IMR-90 (cell line): Measurements from ENCODE around the gene BCAS3. TPM values are rescaled to one million over a fixed set of nuclear protein-coding genes. Genes with fewer than 3 reads are reported as not detected.
A peak's percentile ranks its signal among the peaks of the same experiment; 100 is the strongest.

ENCODE experiments used
- ATAC-seq: fragments of 200-7000 bp; cut with Tn5 transposase; 2 replicates; pipeline ENCODE4 v1.9.1; 2020; ENCODE audit warnings: low read depth, mild to moderate bottlenecking, moderate library complexity
- BruUV-seq: library from RNA; stranded (reverse); fragments of 400-500 nt; replicated peaks from 2 replicates; lab custom pipeline; 2021; lab: Mats Ljungman, UMichigan
- CTCF ChIA-PET: fragments of 300-600 bp; formaldehyde crosslinking; extraction: SDS; loops from one replicate; lab custom pipeline; 2021; ENCODE audit warnings: antibody characterized with exemption; lab: Yijun Ruan, JAX
- POLR2A ChIA-PET: fragments of 300-600 bp; sonication (Branson Sonifier 250); formaldehyde crosslinking; loops from one replicate; lab custom pipeline; 2022; ENCODE audit warnings: antibody characterized with exemption; ENCODE audit not compliant: unreplicated experiment; lab: Charles Lee
- DNase-seq: peaks from one replicate; pipeline ENCODE4 v3.0.0; 2013
- H2AFZ ChIP-seq: replicated peaks from 2 replicates; pipeline ENCODE3; 2013; ENCODE audit warnings: low read length, mild to moderate bottlenecking; ENCODE audit not compliant: poor library complexity
- H2AK5ac ChIP-seq: 2 replicates; pipeline ENCODE4 v1.6.1; 2013; ENCODE audit warnings: low read depth, low read length, inconsistent platforms
- H2AK9ac ChIP-seq: replicated peaks from 2 replicates; pipeline ENCODE3; 2013; ENCODE audit warnings: mild to moderate bottlenecking, low read depth, low read length, moderate library complexity; ENCODE audit not compliant: poor library complexity
- H2BK120ac ChIP-seq: 2 replicates; pipeline ENCODE4 v1.6.1; 2013; ENCODE audit warnings: low read depth, low read length, inconsistent platforms
- H2BK15ac ChIP-seq: 3 replicates; pipeline ENCODE4 v1.6.1; 2013; ENCODE audit warnings: low read depth, low read length, inconsistent platforms
- H2BK20ac ChIP-seq: 2 replicates; pipeline ENCODE4 v1.6.1; 2013; ENCODE audit warnings: low read depth, mild to moderate bottlenecking, inconsistent platforms, low read length, moderate library complexity
- H2BK5ac ChIP-seq: 2 replicates; pipeline ENCODE4 v1.6.1; 2013; ENCODE audit warnings: mild to moderate bottlenecking, low read depth, low read length, inconsistent platforms; ENCODE audit not compliant: poor library complexity, severe bottlenecking
- H3K14ac ChIP-seq: replicated peaks from 2 replicates; pipeline ENCODE4 v1.6.1; 2013; ENCODE audit warnings: low read depth, low read length, inconsistent platforms
- H3K18ac ChIP-seq: 2 replicates; pipeline ENCODE4 v1.6.1; 2013; ENCODE audit warnings: low read depth, low read length, control low read depth
- H3K23ac ChIP-seq: 2 replicates; pipeline ENCODE4 v1.6.1; 2013; ENCODE audit warnings: low read depth, low read length, inconsistent platforms
- H3K27ac ChIP-seq: 2 replicates; pipeline ENCODE4 v1.5.1; 2013; ENCODE audit warnings: mild to moderate bottlenecking, control low read depth, low read length; ENCODE audit not compliant: insufficient read depth
- H3K27me3 ChIP-seq: 2 replicates; pipeline ENCODE4 v1.6.1; 2013; ENCODE audit warnings: low read length; ENCODE audit not compliant: control insufficient read depth, insufficient read depth
- H3K36me3 ChIP-seq: 2 replicates; pipeline ENCODE4 v1.6.1; 2013; ENCODE audit warnings: low read length, mixed read lengths; ENCODE audit not compliant: control insufficient read depth, insufficient read depth
- H3K4ac ChIP-seq: 2 replicates; pipeline ENCODE4 v1.6.1; 2013; ENCODE audit warnings: low read depth, low read length, inconsistent platforms
- H3K4me1 ChIP-seq: 2 replicates; pipeline ENCODE4 v1.6.1; 2013; ENCODE audit warnings: low read length, mixed read lengths; ENCODE audit not compliant: control insufficient read depth, insufficient read depth
- H3K4me2 ChIP-seq: 2 replicates; pipeline ENCODE4 v1.6.1; 2013; ENCODE audit warnings: low read depth, mild to moderate bottlenecking, control low read depth, low read length, moderate library complexity
- H3K4me3 ChIP-seq: 2 replicates; pipeline ENCODE4 v1.5.1; 2013; ENCODE audit warnings: low read depth, mild to moderate bottlenecking, control low read depth, low read length, moderate library complexity; ENCODE audit not compliant: insufficient read depth
- H3K56ac ChIP-seq: 2 replicates; pipeline ENCODE4 v1.6.1; 2013; ENCODE audit warnings: low read length, inconsistent platforms; ENCODE audit not compliant: insufficient read depth; ENCODE audit errors: extremely low read depth
- H3K79me1 ChIP-seq, 2 experiments: 2 replicates each; pipeline ENCODE4 v1.6.1; 2013; ENCODE audit warnings: low read length in 2 of 2, inconsistent platforms in 1 of 2, low read depth in 1 of 2
- H3K9ac ChIP-seq: 2 replicates; pipeline ENCODE4 v1.6.1; 2013; ENCODE audit warnings: low read depth, low read length, control low read depth
- H3K9me1 ChIP-seq: 2 replicates; pipeline ENCODE4 v1.6.1; 2013; ENCODE audit warnings: low read length, inconsistent platforms; ENCODE audit not compliant: insufficient read depth
- H3K9me3 ChIP-seq: 2 replicates; pipeline ENCODE4 v1.6.1; 2013; ENCODE audit warnings: low read length; ENCODE audit not compliant: control insufficient read depth, insufficient read depth
- H4K20me1 ChIP-seq: 2 replicates; pipeline ENCODE4 v1.6.1; 2013; ENCODE audit warnings: low read length, inconsistent platforms; ENCODE audit not compliant: insufficient read depth
- H4K5ac ChIP-seq: 2 replicates; pipeline ENCODE4 v1.6.1; 2013; ENCODE audit warnings: mild to moderate bottlenecking, low read depth, low read length, control low read depth
- H4K8ac ChIP-seq, 2 experiments: 2 replicates each; pipeline ENCODE4 v1.6.1; 2013; ENCODE audit warnings: low read depth in 2 of 2, low read length in 2 of 2, control low read depth in 1 of 2, inconsistent platforms in 1 of 2
- H4K91ac ChIP-seq: 2 replicates; pipeline ENCODE4 v1.6.1; 2013; ENCODE audit warnings: low read depth, low read length, inconsistent platforms; ENCODE audit not compliant: insufficient read depth
- BHLHE40 ChIP-seq: fragments of 150-350 bp; IDR thresholded peaks from 2 replicates; pipeline ENCODE4 v1.6.1; 2016; ENCODE audit warnings: mild to moderate bottlenecking, low read depth, low read length
- CEBPB ChIP-seq: IDR thresholded peaks from 2 replicates; pipeline ENCODE4 v1.6.1; 2012; ENCODE audit warnings: low read depth, low read length, improper control_type of control experiment
- CHD1 ChIP-seq: IDR thresholded peaks from 2 replicates; pipeline ENCODE4 v1.6.1; 2012; ENCODE audit warnings: low read depth, low read length, improper control_type of control experiment
- CTCF ChIP-seq: conservative IDR thresholded peaks from 2 replicates; pipeline ENCODE4 v1.5.1; 2012; ENCODE audit warnings: mild to moderate bottlenecking, low read depth, low read length, improper control_type of control experiment
- ELK1 ChIP-seq: fragments of 150-350 bp; IDR thresholded peaks from 2 replicates; pipeline ENCODE4 v1.6.1; 2016; ENCODE audit warnings: low read depth, mild to moderate bottlenecking, low read length, moderate library complexity, borderline replicate concordance
- FOS ChIP-seq: fragments of 150-350 bp; IDR thresholded peaks from 2 replicates; pipeline ENCODE4 v1.6.1; 2016; ENCODE audit warnings: low read depth, low read length
- MAFK ChIP-seq: IDR thresholded peaks from 2 replicates; pipeline ENCODE4 v1.6.1; 2012; ENCODE audit warnings: low read depth, low read length, improper control_type of control experiment
- MAZ ChIP-seq: IDR thresholded peaks from 2 replicates; pipeline ENCODE4 v1.6.1; 2012; ENCODE audit warnings: low read depth, mild to moderate bottlenecking, low read length, improper control_type of control experiment, moderate library complexity, borderline replicate concordance
- MXI1 ChIP-seq: IDR thresholded peaks from 2 replicates; pipeline ENCODE4 v1.6.1; 2012; ENCODE audit warnings: low read depth, mild to moderate bottlenecking, low read length, moderate library complexity, borderline replicate concordance
- NFE2L2 ChIP-seq: fragments of 150-350 bp; IDR thresholded peaks from 2 replicates; pipeline ENCODE4 v1.6.1; 2016; ENCODE audit warnings: low read depth, mild to moderate bottlenecking, low read length
- POLR2A ChIP-seq: IDR thresholded peaks from 2 replicates; pipeline ENCODE4 v1.6.1; 2012; ENCODE audit warnings: mild to moderate bottlenecking, low read depth, low read length
- RAD21 ChIP-seq: IDR thresholded peaks from 2 replicates; pipeline ENCODE4 v1.6.1; 2012; ENCODE audit warnings: low read length, improper control_type of control experiment
- RCOR1 ChIP-seq: IDR thresholded peaks from 2 replicates; pipeline ENCODE4 v1.6.1; 2012; ENCODE audit warnings: mild to moderate bottlenecking, low read length, improper control_type of control experiment; ENCODE audit not compliant: insufficient replicate concordance
- RFX5 ChIP-seq: IDR thresholded peaks from 2 replicates; pipeline ENCODE4 v1.8.0; 2012; ENCODE audit warnings: low read depth, mild to moderate bottlenecking, low read length, moderate library complexity
- SMC3 ChIP-seq: fragments of 150-350 bp; IDR thresholded peaks from 2 replicates; pipeline ENCODE4 v1.6.1; 2016; ENCODE audit warnings: low read depth, mild to moderate bottlenecking, antibody characterized with exemption, low read length, moderate library complexity
- USF2 ChIP-seq: fragments of 150-350 bp; IDR thresholded peaks from 2 replicates; pipeline ENCODE4 v1.6.1; 2017; ENCODE audit warnings: mild to moderate bottlenecking, antibody characterized with exemption, low read length, low read depth
- WGBS, 2 experiments: methylation state at CpG; one replicate each; pipeline versions ENCODE4 v1.1.5 to v1.1.7; 2013; ENCODE audit warnings: missing lambda C conversion rate in 2 of 2; ENCODE audit not compliant: insufficient read length in 1 of 2; ENCODE audit errors: extremely low coverage in 2 of 2; 5-methylcytosine and 5-hydroxymethylcytosine counted together
- dilution Hi-C: fragments of 300-500 bp; cut with HindIII; formaldehyde crosslinking; loops from one replicate; pipeline ENCODE4 v1.14.3; 2018; ENCODE audit warnings: low sequenced_read_pairs; ENCODE audit not compliant: unreplicated experiment
- in situ Hi-C: fragments of 300-500 bp; cut with MboI; formaldehyde crosslinking; loops from 3 replicates; pipeline ENCODE4 v1.14.3; 2019; ENCODE audit warnings: low sequenced_read_pairs, inconsistent platforms, mixed read lengths
- intact Hi-C: fragments of 100-400 bp; cut with micrococcal nuclease; formaldehyde crosslinking; loops from 2 replicates; pipeline ENCODE4 v1.10.0; 2022
- polyA plus RNA-seq, 3 experiments: library from polyadenylated mRNA; depleted of rRNA; stranded (reverse); fragments of >200 nt; gene quantifications; 2 replicates each; pipeline ENCODE4 v1.2.3, GENCODE V29; 2012; ENCODE audit warnings: low replicate concordance in 1 of 3
- total RNA-seq: library from RNA; depleted of rRNA; stranded (reverse); fragments of >200 nt; gene quantifications from 2 replicates; pipeline ENCODE4 v1.2.3, GENCODE V29; 2012

The BCAS3 gene
- total and polyA plus RNA-seq, 2 of the 4 experiments (the other 2 are of a cell fraction) = 6.3 to 27.1 TPM

GRCh38 chr17:61247439-61247838, 569.8 kb downstream of the BCAS3 start:
- intact Hi-C loops (no loop called here), in situ Hi-C loops (no loop called here), dilution Hi-C loops (no loop called here)
- Histone ChIP-seq H4K8ac (peak overlapping the region in 1 of 2 experiments; percentile 72; a peak in 1 of 4 replicates), H3K79me1 (peaks cover 0 to 13% of the 10 kb centered on the region in 2 experiments; a peak in 2 of 4 replicates), H2BK20ac (peak overlapping the region; percentile 12), H3K4me1 (peaks cover 14% of the 10 kb centered on the region), H2AFZ (no peak overlapping the region), H4K5ac (no peak overlapping the region; the same call in 1 of the 2 replicates), H3K18ac (peak overlapping the region; percentile 52), H3K9me1 (peaks cover 10% of the 10 kb centered on the region), H3K56ac (no peak overlapping the region), H2AK9ac (no peak overlapping the region), H2AK5ac (0 out of 2 replicates have a peak overlapping the region, but pooled peaks have one; percentile 28), H3K23ac (peak overlapping the region; percentile 86; the same call in 1 of the 2 replicates), H3K4ac (peak overlapping the region; percentile 68), H2BK15ac (peak overlapping the region; percentile 40; the same call in 2 of the 3 replicates), H4K20me1 (no peaks in the 10 kb centered on the region), H3K9ac (no peak overlapping the region), H3K27ac (no peak overlapping the region), H3K14ac (peak overlapping the region; percentile 88), H3K4me3 (no peak overlapping the region), H3K4me2 (no peak overlapping the region), H3K36me3 (no peaks in the 10 kb centered on the region), H3K9me3 (no peaks in the 10 kb centered on the region), H3K27me3 (no peaks in the 10 kb centered on the region), H2BK120ac (peak overlapping the region; percentile 72; the same call in 1 of the 2 replicates), H2BK5ac (no peak overlapping the region), H4K91ac (0 out of 2 replicates have a peak overlapping the region, but pooled peaks have one; percentile 19)
- no TSS peak for BruUV-seq
- WGBS, 2 experiments = no CpG with 5 or more reads among the region's 3 CpGs
- DNase-seq (peak; percentile 82), ATAC-seq (no peak)
- CTCF ChIA-PET = no interaction called here
- POLR2A ChIA-PET = no interaction called here
- no peak for TF ChIP-seq BHLHE40
- TF ChIP-seq CTCF = no peak
- no peak for TF ChIP-seq RFX5
- TF ChIP-seq MAZ = no peak
- no peak for TF ChIP-seq RCOR1
- TF ChIP-seq CEBPB = no peak
- TF ChIP-seq SMC3 = no peak
- TF ChIP-seq MXI1 = no peak
- TF ChIP-seq MAFK = no peak
- no peak for TF ChIP-seq NFE2L2
- no peak for TF ChIP-seq CHD1
- TF ChIP-seq FOS = no peak
- TF ChIP-seq ELK1 = no peak
- no peak for TF ChIP-seq RAD21
- no peak for TF ChIP-seq USF2
- no peak for TF ChIP-seq POLR2A
